Osteoblast (primary cell): ENCODE data around the gene VAPB. TPM values are rescaled to one million over a fixed set of nuclear protein-coding genes. Genes with fewer than 3 reads are reported as not detected.

Experiments used
- total RNA-seq: library from RNA; depleted of rRNA; stranded (reverse); fragments of >200 nt; gene quantifications from 2 replicates; pipeline ENCODE4 v1.2.3, GENCODE V29; 2012

Gene VAPB
- total RNA-seq, 1 donor: 14.5 TPM

Other genes with a start within 250 kb of the VAPB start
- not detected in 2 replicates for gene ANKRD60, start 160.6 kb upstream of the VAPB start, total RNA-seq
- gene RAB22A, start 79.5 kb upstream of the VAPB start, total RNA-seq: 23.9 and 26.2 TPM in 2 replicates
- gene APCDD1L, start 126.2 kb downstream of the VAPB start, total RNA-seq: 16.3 and 16.5 TPM in 2 replicates